Lower leg skin (tissue), 4 donors: Measurements from ENCODE around the gene EEF1AKMT3. TPM values are rescaled to one million over a fixed set of nuclear protein-coding genes. Genes with fewer than 3 reads are reported as not detected.
A peak's percentile ranks its signal among the peaks of the same experiment; 100 is the strongest.

Experiments
- DNase-seq, 2 donors: peaks; one replicate each; pipeline ENCODE4 v3.0.0-alpha.2; 2019; ENCODE audit warnings: low spot score in 2 of 2
- H3K4me3 ChIP-seq: fragments of 200-600 bp; sonication (generic); 2 replicates; pipeline ENCODE4 v1.5.1; 2017; ENCODE audit warnings: mild to moderate bottlenecking, low read depth; ENCODE audit not compliant: poor library complexity, severe bottlenecking
- CTCF ChIP-seq, 3 donors: fragments of 450-650 bp; IDR thresholded peaks; one replicate each; pipeline ENCODE4 v1.5.1; 2016; ENCODE audit warnings: antibody characterized with exemption in 3 of 3, mild to moderate bottlenecking in 3 of 3, moderate library complexity in 2 of 3
- POLR2A ChIP-seq, 2 donors: fragments of 450-650 bp; IDR thresholded peaks; one replicate each; pipeline ENCODE4 v1.6.1; 2016 to 2017; ENCODE audit warnings: antibody characterized with exemption in 2 of 2, mild to moderate bottlenecking in 1 of 2, moderate library complexity in 1 of 2
- WGBS, 2 donors: methylation state at CpG; one replicate each; pipeline ENCODE4 v1.1.5; 2018; 5-methylcytosine and 5-hydroxymethylcytosine counted together
- intact Hi-C: fragments of 100-400 bp; cut with DNase I; formaldehyde crosslinking; loops from one replicate; pipeline ENCODE4 v1.15.0; 2023; ENCODE audit warnings: low total_unique reads
- total RNA-seq, 4 donors: library from RNA; depleted of rRNA; stranded (reverse); fragments of >200 nt; gene quantifications; one replicate each; pipeline ENCODE4 v1.1.0, GENCODE V29; 2016

The EEF1AKMT3 gene
- total RNA-seq, 4 donors from 2014 or later = 6.3 to 13.2 (median 9.9) TPM

- TF ChIP-seq POLR2A (IDR thresholded peaks at IDR 0.05) (no peak), CTCF (IDR thresholded peaks at IDR 0.05) (no peak)
- no peak for DNase-seq
- WGBS, 2 donors = 92 to 95% methylated on average over 4 of the region's 4 CpGs
- intact Hi-C loops = no loop called here
- no peak overlapping the region for H3K4me3 ChIP-seq
Observed at GRCh38 chr12:57780284-57780897, 8.0 kb downstream of the EEF1AKMT3 start.

GRCh38 chr12:57781244-57781643, 8.8 kb downstream of the EEF1AKMT3 start:
- no peak overlapping the region for H3K4me3 ChIP-seq
- TF ChIP-seq POLR2A (IDR thresholded peaks at IDR 0.05) = no peak
- no peak for TF ChIP-seq CTCF (IDR thresholded peaks at IDR 0.05)
- no peak for DNase-seq
- WGBS, 2 donors = 90 to 97% methylated on average over 3 of the region's 3 CpGs
- intact Hi-C loops = no loop called here

- DNase-seq = no peak
- intact Hi-C loops = no loop called here
- TF ChIP-seq CTCF (IDR thresholded peaks at IDR 0.05) = no peak
- TF ChIP-seq POLR2A (IDR thresholded peaks at IDR 0.05) = no peak
- H3K4me3 ChIP-seq = no peak overlapping the region
- 65 to 69% methylated on average over 2 of the region's 2 CpGs for WGBS, 2 donors
Observed at GRCh38 chr12:57781801-57782200, 9.4 kb downstream of the EEF1AKMT3 start.

- no peak for DNase-seq
- intact Hi-C loops = no loop called here
- TF ChIP-seq CTCF (IDR thresholded peaks at IDR 0.05) (no peak), POLR2A (IDR thresholded peaks at IDR 0.05) (no peak)
- no peak overlapping the region for H3K4me3 ChIP-seq
- WGBS, 2 donors = 21 to 22% methylated on average over 4 of the region's 4 CpGs
Observed at GRCh38 chr12:57782243-57782607, 9.8 kb downstream of the EEF1AKMT3 start.

- DNase-seq = peak; percentile 94 to 99
- WGBS, 2 donors = 1% methylated on average over 32 to 45 of the region's 45 CpGs
- peak within 1 kb of the TSS; percentile 89 for H3K4me3 ChIP-seq
- intact Hi-C loops = no loop called here
- TF ChIP-seq CTCF (IDR thresholded peaks at IDR 0.05) (peak in 2 of 3 donors; percentile 31 to 89), POLR2A (IDR thresholded peaks at IDR 0.05) (no peak)
Observed at GRCh38 chr12:57782608-57783465, 10.4 kb downstream of the EEF1AKMT3 start, which contains the start of gene TSFM. TSFM (plus strand) TSS chr12:57782787; CDS start chr12:57782802, 15 bp downstream.
